Breast epithelium (tissue), 4 donors: ENCODE results near the gene IL27RA. TPM values are rescaled to one million over a fixed set of nuclear protein-coding genes. Genes with fewer than 3 reads are reported as not detected.

Experiments used
- DNase-seq, 2 donors: peaks; one replicate each; pipeline ENCODE4 v3.0.0-alpha.2; 2019; ENCODE audit warnings: low spot score in 2 of 2
- H3K27ac ChIP-seq, 2 donors: fragments of 200-600 bp; sonication (generic) in 1 of 2; one replicate each; pipeline ENCODE4 v1.5.1; 2016 to 2019; ENCODE audit warnings: mild to moderate bottlenecking in 1 of 2
- H3K27me3 ChIP-seq, 2 donors: fragments of 200-600 bp; sonication (generic) in 1 of 2; one replicate each; pipeline versions ENCODE4 v1.5.1 to v1.6.0; 2017 to 2019; ENCODE audit warnings: control low read depth in 1 of 2, mild to moderate bottlenecking in 1 of 2
- H3K36me3 ChIP-seq: fragments of 200-600 bp; one replicate; pipeline ENCODE4 v1.5.1; 2019
- H3K4me1 ChIP-seq, 2 donors: fragments of 200-600 bp; sonication (generic); one replicate each; pipeline ENCODE4 v1.5.1; 2016 to 2019; ENCODE audit warnings: control low read depth in 1 of 2
- H3K4me3 ChIP-seq, 3 donors: fragments of 200-600 bp; sonication (generic); 1 replicate in 2 of 3; 2 replicates in 1 of 3; pipeline ENCODE4 v1.5.1; 2016 to 2019; ENCODE audit warnings: mild to moderate bottlenecking in 3 of 3, moderate library complexity in 2 of 3
- H3K9me3 ChIP-seq, 2 donors: fragments of 200-600 bp; sonication (generic) in 1 of 2; one replicate each; pipeline ENCODE4 v1.5.1; 2016 to 2019; ENCODE audit warnings: control low read depth in 1 of 2
- CTCF ChIP-seq, 3 donors: fragments of 450-650 bp; IDR thresholded peaks; one replicate each; pipeline ENCODE4 v1.5.1; 2016 to 2017; ENCODE audit warnings: antibody characterized with exemption in 3 of 3, mild to moderate bottlenecking in 3 of 3, moderate library complexity in 3 of 3
- POLR2A ChIP-seq: fragments of 450-650 bp; IDR thresholded peaks from one replicate; pipeline ENCODE4 v1.6.1; 2016; ENCODE audit warnings: antibody characterized with exemption, mild to moderate bottlenecking, moderate library complexity
- POLR2AphosphoS5 ChIP-seq, 3 donors: sonication (generic); formaldehyde crosslinking; IDR thresholded peaks; one replicate each; pipeline ENCODE4 v1.6.1; 2017; ENCODE audit warnings: antibody characterized with exemption in 3 of 3
- intact Hi-C: fragments of 100-400 bp; cut with DNase I; formaldehyde crosslinking; loops from one replicate; pipeline ENCODE4 v1.15.1; 2023; ENCODE audit warnings: low total_unique reads
- total RNA-seq, 3 donors: library from RNA; depleted of rRNA; stranded (reverse); fragments of >200 nt; gene quantifications; one replicate each; pipeline ENCODE4 v1.1.0, GENCODE V29; 2016

IL27RA gene
- 10 to 100 TPM in 1 of 3 donors, 1 to 10 TPM in 2; 5.1 to 11.0 (median 5.2) TPM for total RNA-seq

DNA sequence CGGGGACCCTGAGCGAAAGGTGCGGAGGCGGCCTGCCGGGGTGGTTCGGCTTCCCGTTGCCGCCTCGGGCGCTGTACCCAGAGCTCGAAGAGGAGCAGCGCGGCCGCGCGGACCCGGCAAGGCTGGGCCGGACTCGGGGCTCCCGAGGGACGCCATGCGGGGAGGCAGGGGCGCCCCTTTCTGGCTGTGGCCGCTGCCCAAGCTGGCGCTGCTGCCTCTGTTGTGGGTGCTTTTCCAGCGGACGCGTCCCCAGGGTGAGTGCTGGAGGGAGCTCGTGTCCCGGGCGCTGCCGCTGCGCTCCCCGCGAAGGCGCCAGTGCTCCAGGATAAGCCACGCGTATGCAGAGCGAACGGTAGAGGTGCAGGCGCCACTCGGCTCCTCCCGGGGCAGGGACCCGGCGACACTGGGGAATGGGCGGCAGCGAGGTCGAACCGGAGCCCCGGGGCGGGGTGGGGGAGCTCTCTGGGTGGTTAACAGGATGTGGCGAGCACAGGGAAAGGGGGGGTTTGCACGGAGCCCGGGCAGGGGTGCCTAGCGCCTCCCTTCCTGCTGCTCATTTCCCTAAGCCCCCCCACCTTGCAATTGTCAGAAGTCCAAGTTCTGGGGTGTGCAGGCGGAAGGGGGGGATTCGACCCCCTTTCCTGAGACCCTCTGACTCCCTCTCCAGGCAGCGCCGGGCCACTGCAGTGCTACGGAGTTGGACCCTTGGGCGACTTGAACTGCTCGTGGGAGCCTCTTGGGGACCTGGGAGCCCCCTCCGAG lies at the start of gene IL27RA:
Gene IL27RA (plus strand): TSS at position 44 of the 762 bp plus-strand sequence. CDS start 111 bp downstream, at position 155.
- intact Hi-C loops, result no loop called here
- no peaks in the 10 kb centered on the region for H3K27me3 ChIP-seq
- H3K36me3 ChIP-seq, result no peaks in the 10 kb centered on the region
- H3K4me1 ChIP-seq, result peaks cover 0 to 4% of the 10 kb centered on the region in 2 donors
- H3K4me3 ChIP-seq, result peak within 1 kb of the TSS; percentile 57 to 78 (median 66)
- no peaks in the 10 kb centered on the region for H3K9me3 ChIP-seq
- DNase-seq, result peak in 1 of 2 donors; percentile 36
- peak within 1 kb of the TSS; percentile 75 to 79 for H3K27ac ChIP-seq
- TF ChIP-seq POLR2AphosphoS5 (IDR thresholded peaks at IDR 0.05), result peak in 1 of 3 donors; percentile 17
- peak in 2 of 3 donors; percentile 38 to 68 for TF ChIP-seq CTCF (IDR thresholded peaks at IDR 0.05)
- no peak for TF ChIP-seq POLR2A

GRCh38 chr19:13981988-13982501 lies 49.5 kb upstream of the IL27RA start:
- no peak overlapping the region for H3K4me3 ChIP-seq
- no peaks in the 10 kb centered on the region for H3K36me3 ChIP-seq
- no peaks in the 10 kb centered on the region for H3K27me3 ChIP-seq
- intact Hi-C loops, result no loop called here
- no peak for DNase-seq
- no peak for TF ChIP-seq POLR2A
- TF ChIP-seq POLR2AphosphoS5 (IDR thresholded peaks at IDR 0.05), result no peak
- no peak for TF ChIP-seq CTCF (IDR thresholded peaks at IDR 0.05)
- no peak overlapping the region for H3K27ac ChIP-seq
- H3K4me1 ChIP-seq, result peaks cover 7 to 12% of the 10 kb centered on the region in 2 donors
- no peaks in the 10 kb centered on the region for H3K9me3 ChIP-seq

DNA sequence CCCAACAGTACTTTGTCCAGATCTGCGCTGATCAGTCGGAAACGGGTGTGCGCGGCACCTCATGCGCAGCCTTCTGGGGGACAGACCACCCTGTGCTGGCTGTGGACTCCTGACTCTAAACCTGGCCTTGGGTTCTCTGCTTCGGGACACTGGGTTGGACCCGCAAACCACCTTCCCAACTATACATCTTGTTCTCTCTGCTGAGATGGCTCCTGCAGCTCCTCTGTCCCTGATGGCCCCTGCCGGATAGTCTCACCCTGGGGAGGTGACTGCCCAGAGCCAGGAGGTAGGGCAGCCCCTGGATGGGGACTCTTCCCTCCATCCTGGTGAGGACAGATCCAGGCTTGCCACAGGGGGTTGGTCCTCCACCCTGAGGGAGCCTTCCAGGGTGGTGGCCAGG lies 48.8 kb upstream of the IL27RA start:
- no peaks in the 10 kb centered on the region for H3K27me3 ChIP-seq
- no peaks in the 10 kb centered on the region for H3K36me3 ChIP-seq
- H3K4me3 ChIP-seq, result no peak overlapping the region
- H3K4me1 ChIP-seq, result peaks cover 10 to 12% of the 10 kb centered on the region in 2 donors
- no peak for DNase-seq
- H3K27ac ChIP-seq, result no peak overlapping the region
- no peak for TF ChIP-seq POLR2A
- TF ChIP-seq CTCF (IDR thresholded peaks at IDR 0.05), result no peak
- TF ChIP-seq POLR2AphosphoS5 (IDR thresholded peaks at IDR 0.05), result no peak
- no peaks in the 10 kb centered on the region for H3K9me3 ChIP-seq
- intact Hi-C loops, result no loop called here

- no peak for TF ChIP-seq POLR2A
- no peak for TF ChIP-seq CTCF (IDR thresholded peaks at IDR 0.05)
- TF ChIP-seq POLR2AphosphoS5 (IDR thresholded peaks at IDR 0.05), result no peak
- Histone ChIP-seq H3K4me3 (no peak overlapping the region), H3K27ac (no peak overlapping the region), H3K9me3 (no peaks in the 10 kb centered on the region), H3K27me3 (no peaks in the 10 kb centered on the region), H3K4me1 (peaks cover 10% of the 10 kb centered on the region in 2 donors), H3K36me3 (no peaks in the 10 kb centered on the region)
- DNase-seq, result no peak
- intact Hi-C loops, result no loop called here
These were observed 48.2 kb upstream of the IL27RA start for GRCh38 chr19:13983213-13983889.

GRCh38 chr19:13984186-13984585 lies 47.4 kb upstream of the IL27RA start:
- Histone ChIP-seq H3K4me1 (peaks cover 2 to 10% of the 10 kb centered on the region in 2 donors), H3K9me3 (no peaks in the 10 kb centered on the region), H3K36me3 (no peaks in the 10 kb centered on the region), H3K27me3 (no peaks in the 10 kb centered on the region), H3K27ac (no peak overlapping the region), H3K4me3 (no peak overlapping the region)
- intact Hi-C loops, result no loop called here
- no peak for DNase-seq
- no peak for TF ChIP-seq POLR2A
- TF ChIP-seq CTCF (IDR thresholded peaks at IDR 0.05), result no peak
- no peak for TF ChIP-seq POLR2AphosphoS5 (IDR thresholded peaks at IDR 0.05)
